PC-3 (cell line): Measurements from ENCODE around the gene EPS8L2.

Experiments
- CTCF ChIP-seq: fragments of 300-600 bp; sonication (generic); conservative IDR thresholded peaks from 2 replicates; pipeline ENCODE4 v1.5.1; 2017; ENCODE audit warnings: antibody characterized with exemption, low read depth, mild to moderate bottlenecking, low read length
- EZH2 ChIP-seq: fragments of 300-600 bp; sonication (generic); IDR thresholded peaks from one replicate; pipeline ENCODE4 v1.6.1; 2017; ENCODE audit warnings: antibody characterized with exemption, mild to moderate bottlenecking, low read length; ENCODE audit not compliant: unreplicated experiment
- EZH2phosphoT487 ChIP-seq: fragments of 300-600 bp; sonication (generic); IDR thresholded peaks from 2 replicates; pipeline ENCODE4 v1.6.1; 2018; ENCODE audit warnings: mild to moderate bottlenecking, antibody characterized with exemption, low read length, borderline replicate concordance

- TF ChIP-seq EZH2 (no peak), CTCF (no peak), EZH2phosphoT487 (no peak)
Measured at GRCh38 chr11:749731-750130, 43.7 kb downstream of the EPS8L2 start.
